SK-N-SH (cell line): Measurements from ENCODE around the gene PARVB.

Experiments
- CHD2 ChIP-seq: fragments of 150-350 bp; IDR thresholded peaks from 2 replicates; pipeline ENCODE4 v1.6.1; 2018; ENCODE audit warnings: low read length; ENCODE audit not compliant: partially characterized antibody
- CTCF ChIP-seq: fragments of 200-600 bp; sonication (generic); IDR thresholded peaks from 2 replicates; pipeline ENCODE4 v1.6.1; 2017; ENCODE audit warnings: antibody characterized with exemption, mild to moderate bottlenecking, moderate library complexity
- RCOR1 ChIP-seq: fragments of 150-350 bp; IDR thresholded peaks from 2 replicates; pipeline ENCODE4 v1.6.1; 2017; ENCODE audit warnings: antibody characterized with exemption, low read length

- TF ChIP-seq CHD2, result no peak
- TF ChIP-seq RCOR1, result no peak
- no peak for TF ChIP-seq CTCF
These were observed 159.9 kb downstream of the PARVB start for GRCh38 chr22:44184006-44184405.
